HepG2 (cell line): ENCODE data around the gene SLC35D2.

ENCODE experiments used
- EZH2 ChIP-seq: conservative IDR thresholded peaks from 2 replicates; pipeline ENCODE4 v1.6.1; 2012; ENCODE audit warnings: mild to moderate bottlenecking, low read depth, low read length, moderate library complexity
- FOXM1 ChIP-seq: sonication (generic); formaldehyde crosslinking; IDR thresholded peaks from 2 replicates; pipeline ENCODE4 v1.5.0; 2020; ENCODE audit warnings: missing genetic modification reagents
- MAF1 ChIP-seq: sonication (generic); formaldehyde crosslinking; IDR thresholded peaks from 2 replicates; pipeline ENCODE4 v1.5.0; 2020; ENCODE audit warnings: missing genetic modification reagents, borderline replicate concordance
- MAFG ChIP-seq: sonication (generic); formaldehyde crosslinking; IDR thresholded peaks from 2 replicates; pipeline ENCODE4 v1.5.1; 2020; ENCODE audit warnings: mild to moderate bottlenecking, missing genetic modification reagents
- MXI1 ChIP-seq: IDR thresholded peaks from 3 replicates; pipeline ENCODE4 v1.6.1; 2012; ENCODE audit warnings: low read depth, low read length, inconsistent platforms, borderline replicate concordance
- PCBP1 ChIP-seq: fragments of 200-400 bp; formaldehyde crosslinking; IDR thresholded peaks from 2 replicates; pipeline ENCODE4 v1.6.1; 2017; ENCODE audit warnings: mild to moderate bottlenecking, low read depth, low read length, borderline replicate concordance
- POLR2A ChIP-seq, 2 experiments: IDR thresholded peaks; 2 replicates each; pipeline ENCODE4 v1.6.1; 2011; ENCODE audit warnings: low read depth in 2 of 2, low read length in 2 of 2, mild to moderate bottlenecking in 1 of 2, moderate library complexity in 1 of 2; ENCODE audit not compliant: insufficient read depth in 1 of 2
- RXRA ChIP-seq: sonication (generic); formaldehyde crosslinking; IDR thresholded peaks from 2 replicates; pipeline ENCODE4 v1.5.1; 2020; ENCODE audit warnings: missing genetic modification reagents
- TF ChIP-seq, protein P1 (sequence below): sonication (generic); formaldehyde crosslinking; IDR thresholded peaks from 2 replicates; pipeline ENCODE4 v1.4.0; 2020; ENCODE audit warnings: missing genetic modification reagents
- TF ChIP-seq, protein P2 (sequence below): sonication (generic); formaldehyde crosslinking; IDR thresholded peaks from 2 replicates; pipeline ENCODE4 v1.4.0; 2020; ENCODE audit warnings: mild to moderate bottlenecking, missing genetic modification reagents
- TF ChIP-seq, protein P3 (sequence below): sonication (generic); formaldehyde crosslinking; IDR thresholded peaks from 2 replicates; pipeline ENCODE4 v1.5.0; 2020; ENCODE audit warnings: mild to moderate bottlenecking, missing genetic modification reagents, moderate library complexity
- TF ChIP-seq, protein P4 (sequence below): sonication (generic); formaldehyde crosslinking; IDR thresholded peaks from 2 replicates; pipeline ENCODE4 v1.5.0; 2020; ENCODE audit warnings: mild to moderate bottlenecking, missing genetic modification reagents
- TF ChIP-seq, protein P5 (sequence below), 2 experiments: IDR thresholded peaks; 2 replicates each; pipeline ENCODE4 v1.6.1; 2011 to 2012; ENCODE audit warnings: low read length in 2 of 2, borderline replicate concordance in 1 of 2, low read depth in 1 of 2, mild to moderate bottlenecking in 1 of 2, moderate library complexity in 1 of 2

DNA sequence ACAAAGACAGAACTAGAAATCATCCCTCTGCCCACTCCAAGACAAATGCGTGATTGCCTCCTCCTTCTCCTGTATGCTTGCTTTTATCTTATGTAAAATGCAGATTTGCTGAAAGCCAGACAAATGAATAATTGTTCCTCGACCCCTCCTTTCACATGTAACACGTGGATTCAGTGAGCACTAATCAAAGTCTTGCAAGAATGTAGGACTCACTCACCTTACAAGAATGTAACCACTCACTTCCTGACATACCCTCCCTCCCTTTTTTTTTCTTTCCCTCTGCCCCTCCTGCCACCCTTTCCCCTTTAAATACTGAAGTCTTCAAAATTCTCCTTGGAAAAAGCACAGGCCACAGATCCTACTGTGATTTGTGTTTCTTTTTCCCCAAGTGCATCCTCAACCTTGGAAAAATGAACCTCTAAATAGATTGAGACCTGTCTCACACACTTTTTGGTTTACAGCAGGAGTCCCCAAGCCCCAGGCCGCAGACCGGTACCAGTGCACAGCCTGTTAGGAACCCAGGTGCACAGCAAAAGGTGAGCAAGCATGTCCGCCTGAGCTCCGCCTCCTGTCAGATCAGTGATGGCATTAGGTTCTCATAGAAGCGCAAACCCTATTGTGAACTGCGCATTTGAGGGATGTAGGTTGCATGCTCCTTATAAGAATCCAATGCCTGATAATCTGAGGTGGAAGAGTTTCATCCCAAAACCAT is 52.1 kb downstream of the SLC35D2 start:
- TF ChIP-seq MAF1 (CRISPR knock-in tag) (no peak), MXI1 (no peak), PCBP1 (no peak), FOXM1 (CRISPR knock-in tag) (no peak), RXRA (CRISPR knock-in tag) (no peak), EZH2 (no peak), MAFG (CRISPR knock-in tag) (no peak), POLR2A (IDR thresholded peaks at IDR 0.05; ENCODE audit: insufficient read depth in 1 of 2, low read depth in 2 of 2, low read length in 2 of 2) (no peak)
- TF ChIP-seq, protein P1, sequence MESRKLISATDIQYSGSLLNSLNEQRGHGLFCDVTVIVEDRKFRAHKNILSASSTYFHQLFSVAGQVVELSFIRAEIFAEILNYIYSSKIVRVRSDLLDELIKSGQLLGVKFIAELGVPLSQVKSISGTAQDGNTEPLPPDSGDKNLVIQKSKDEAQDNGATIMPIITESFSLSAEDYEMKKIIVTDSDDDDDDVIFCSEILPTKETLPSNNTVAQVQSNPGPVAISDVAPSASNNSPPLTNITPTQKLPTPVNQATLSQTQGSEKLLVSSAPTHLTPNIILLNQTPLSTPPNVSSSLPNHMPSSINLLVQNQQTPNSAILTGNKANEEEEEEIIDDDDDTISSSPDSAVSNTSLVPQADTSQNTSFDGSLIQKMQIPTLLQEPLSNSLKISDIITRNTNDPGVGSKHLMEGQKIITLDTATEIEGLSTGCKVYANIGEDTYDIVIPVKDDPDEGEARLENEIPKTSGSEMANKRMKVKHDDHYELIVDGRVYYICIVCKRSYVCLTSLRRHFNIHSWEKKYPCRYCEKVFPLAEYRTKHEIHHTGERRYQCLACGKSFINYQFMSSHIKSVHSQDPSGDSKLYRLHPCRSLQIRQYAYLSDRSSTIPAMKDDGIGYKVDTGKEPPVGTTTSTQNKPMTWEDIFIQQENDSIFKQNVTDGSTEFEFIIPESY (CRISPR knock-in tag), result no peak
- TF ChIP-seq, protein P2, sequence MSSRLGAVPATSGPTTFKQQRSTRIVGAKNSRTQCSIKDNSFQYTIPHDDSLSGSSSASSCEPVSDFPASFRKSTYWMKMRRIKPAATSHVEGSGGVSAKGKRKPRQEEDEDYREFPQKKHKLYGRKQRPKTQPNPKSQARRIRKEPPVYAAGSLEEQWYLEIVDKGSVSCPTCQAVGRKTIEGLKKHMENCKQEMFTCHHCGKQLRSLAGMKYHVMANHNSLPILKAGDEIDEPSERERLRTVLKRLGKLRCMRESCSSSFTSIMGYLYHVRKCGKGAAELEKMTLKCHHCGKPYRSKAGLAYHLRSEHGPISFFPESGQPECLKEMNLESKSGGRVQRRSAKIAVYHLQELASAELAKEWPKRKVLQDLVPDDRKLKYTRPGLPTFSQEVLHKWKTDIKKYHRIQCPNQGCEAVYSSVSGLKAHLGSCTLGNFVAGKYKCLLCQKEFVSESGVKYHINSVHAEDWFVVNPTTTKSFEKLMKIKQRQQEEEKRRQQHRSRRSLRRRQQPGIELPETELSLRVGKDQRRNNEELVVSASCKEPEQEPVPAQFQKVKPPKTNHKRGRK (CRISPR knock-in tag), result no peak
- TF ChIP-seq, protein P3, sequence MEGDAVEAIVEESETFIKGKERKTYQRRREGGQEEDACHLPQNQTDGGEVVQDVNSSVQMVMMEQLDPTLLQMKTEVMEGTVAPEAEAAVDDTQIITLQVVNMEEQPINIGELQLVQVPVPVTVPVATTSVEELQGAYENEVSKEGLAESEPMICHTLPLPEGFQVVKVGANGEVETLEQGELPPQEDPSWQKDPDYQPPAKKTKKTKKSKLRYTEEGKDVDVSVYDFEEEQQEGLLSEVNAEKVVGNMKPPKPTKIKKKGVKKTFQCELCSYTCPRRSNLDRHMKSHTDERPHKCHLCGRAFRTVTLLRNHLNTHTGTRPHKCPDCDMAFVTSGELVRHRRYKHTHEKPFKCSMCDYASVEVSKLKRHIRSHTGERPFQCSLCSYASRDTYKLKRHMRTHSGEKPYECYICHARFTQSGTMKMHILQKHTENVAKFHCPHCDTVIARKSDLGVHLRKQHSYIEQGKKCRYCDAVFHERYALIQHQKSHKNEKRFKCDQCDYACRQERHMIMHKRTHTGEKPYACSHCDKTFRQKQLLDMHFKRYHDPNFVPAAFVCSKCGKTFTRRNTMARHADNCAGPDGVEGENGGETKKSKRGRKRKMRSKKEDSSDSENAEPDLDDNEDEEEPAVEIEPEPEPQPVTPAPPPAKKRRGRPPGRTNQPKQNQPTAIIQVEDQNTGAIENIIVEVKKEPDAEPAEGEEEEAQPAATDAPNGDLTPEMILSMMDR (CRISPR knock-in tag), result no peak
- TF ChIP-seq, protein P4, sequence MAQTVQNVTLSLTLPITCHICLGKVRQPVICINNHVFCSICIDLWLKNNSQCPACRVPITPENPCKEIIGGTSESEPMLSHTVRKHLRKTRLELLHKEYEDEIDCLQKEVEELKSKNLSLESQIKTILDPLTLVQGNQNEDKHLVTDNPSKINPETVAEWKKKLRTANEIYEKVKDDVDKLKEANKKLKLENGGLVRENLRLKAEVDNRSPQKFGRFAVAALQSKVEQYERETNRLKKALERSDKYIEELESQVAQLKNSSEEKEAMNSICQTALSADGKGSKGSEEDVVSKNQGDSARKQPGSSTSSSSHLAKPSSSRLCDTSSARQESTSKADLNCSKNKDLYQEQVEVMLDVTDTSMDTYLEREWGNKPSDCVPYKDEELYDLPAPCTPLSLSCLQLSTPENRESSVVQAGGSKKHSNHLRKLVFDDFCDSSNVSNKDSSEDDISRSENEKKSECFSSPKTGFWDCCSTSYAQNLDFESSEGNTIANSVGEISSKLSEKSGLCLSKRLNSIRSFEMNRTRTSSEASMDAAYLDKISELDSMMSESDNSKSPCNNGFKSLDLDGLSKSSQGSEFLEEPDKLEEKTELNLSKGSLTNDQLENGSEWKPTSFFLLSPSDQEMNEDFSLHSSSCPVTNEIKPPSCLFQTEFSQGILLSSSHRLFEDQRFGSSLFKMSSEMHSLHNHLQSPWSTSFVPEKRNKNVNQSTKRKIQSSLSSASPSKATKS, result no peak
- TF ChIP-seq, protein P5, sequence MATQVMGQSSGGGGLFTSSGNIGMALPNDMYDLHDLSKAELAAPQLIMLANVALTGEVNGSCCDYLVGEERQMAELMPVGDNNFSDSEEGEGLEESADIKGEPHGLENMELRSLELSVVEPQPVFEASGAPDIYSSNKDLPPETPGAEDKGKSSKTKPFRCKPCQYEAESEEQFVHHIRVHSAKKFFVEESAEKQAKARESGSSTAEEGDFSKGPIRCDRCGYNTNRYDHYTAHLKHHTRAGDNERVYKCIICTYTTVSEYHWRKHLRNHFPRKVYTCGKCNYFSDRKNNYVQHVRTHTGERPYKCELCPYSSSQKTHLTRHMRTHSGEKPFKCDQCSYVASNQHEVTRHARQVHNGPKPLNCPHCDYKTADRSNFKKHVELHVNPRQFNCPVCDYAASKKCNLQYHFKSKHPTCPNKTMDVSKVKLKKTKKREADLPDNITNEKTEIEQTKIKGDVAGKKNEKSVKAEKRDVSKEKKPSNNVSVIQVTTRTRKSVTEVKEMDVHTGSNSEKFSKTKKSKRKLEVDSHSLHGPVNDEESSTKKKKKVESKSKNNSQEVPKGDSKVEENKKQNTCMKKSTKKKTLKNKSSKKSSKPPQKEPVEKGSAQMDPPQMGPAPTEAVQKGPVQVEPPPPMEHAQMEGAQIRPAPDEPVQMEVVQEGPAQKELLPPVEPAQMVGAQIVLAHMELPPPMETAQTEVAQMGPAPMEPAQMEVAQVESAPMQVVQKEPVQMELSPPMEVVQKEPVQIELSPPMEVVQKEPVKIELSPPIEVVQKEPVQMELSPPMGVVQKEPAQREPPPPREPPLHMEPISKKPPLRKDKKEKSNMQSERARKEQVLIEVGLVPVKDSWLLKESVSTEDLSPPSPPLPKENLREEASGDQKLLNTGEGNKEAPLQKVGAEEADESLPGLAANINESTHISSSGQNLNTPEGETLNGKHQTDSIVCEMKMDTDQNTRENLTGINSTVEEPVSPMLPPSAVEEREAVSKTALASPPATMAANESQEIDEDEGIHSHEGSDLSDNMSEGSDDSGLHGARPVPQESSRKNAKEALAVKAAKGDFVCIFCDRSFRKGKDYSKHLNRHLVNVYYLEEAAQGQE (IDR thresholded peaks at IDR 0.05; ENCODE audit: borderline replicate concordance in 1 of 2, low read depth in 1 of 2, low read length in 2 of 2), result no peak
